GM12878 (cell line): ENCODE results near the gene ICOSLG. TPM values are rescaled to one million over a fixed set of nuclear protein-coding genes. Genes with fewer than 3 reads are reported as not detected.
"Not testable (repeated sequence)": the region's sequence is repeated elsewhere in the genome, so short reads cannot be mapped to it uniquely, and the experiment has no call there.

Experiments
- ATAC-seq: fragments of 200-7000 bp; cut with Tn5 transposase; 3 replicates; pipeline ENCODE4 v1.9.1; 2020; ENCODE audit warnings: mild to moderate bottlenecking, moderate library complexity
- BruUV-seq: library from RNA; stranded (reverse); fragments of 400-500 nt; replicated peaks from 2 replicates; lab custom pipeline; 2021; lab: Mats Ljungman, UMichigan
- CTCF ChIA-PET: fragments of 300-600 bp; sonication (Branson Sonifier 250); formaldehyde crosslinking; extraction: SDS; loops from one replicate; lab custom pipeline; 2021; ENCODE audit warnings: inconsistent platforms; lab: Yijun Ruan, JAX
- POLR2A ChIA-PET: fragments of 350-600 bp; formaldehyde crosslinking; extraction: SDS; loops from one replicate; lab custom pipeline; 2021; ENCODE audit warnings: inconsistent platforms; lab: Charles Lee
- RAD21 ChIA-PET: fragments of 300-600 bp; sonication (Branson Sonifier 250); formaldehyde crosslinking; loops from one replicate; lab custom pipeline; 2023; ENCODE audit warnings: antibody characterized with exemption; ENCODE audit not compliant: unreplicated experiment; lab: Charles Lee
- SMC1A ChIA-PET: fragments of 300-600 bp; sonication (Branson Sonifier 250); formaldehyde crosslinking; loops from one replicate; lab custom pipeline; 2023; ENCODE audit not compliant: unreplicated experiment, uncharacterized antibody; lab: Charles Lee
- DNase-seq: peaks from one replicate; pipeline ENCODE4 v3.0.0-alpha.2; 2011; ENCODE audit warnings: low read depth, low spot score
- FAIRE-seq: peaks from 3 replicates; lab custom pipeline; 2011; peaks lifted over from hg19 to GRCh38; lab: Jason Lieb, UNC
- H2AFZ ChIP-seq: 2 replicates; pipeline ENCODE4 v1.6.0; 2011; ENCODE audit warnings: low read depth, low read length, control low read depth; ENCODE audit not compliant: control insufficient read depth
- H3K27ac ChIP-seq: 2 replicates; pipeline ENCODE4 v1.5.1; 2011; ENCODE audit warnings: control low read depth; ENCODE audit not compliant: control insufficient read depth, insufficient read depth
- H3K27me3 ChIP-seq, 2 experiments: replicated peaks in 1 of 2; 2 replicates each; pipeline versions ENCODE4 v1.6.0 to v1.6.1; 2011; ENCODE audit warnings: low read length in 1 of 2; ENCODE audit not compliant: control insufficient read depth in 2 of 2, insufficient read depth in 2 of 2
- H3K36me3 ChIP-seq, 2 experiments: 2 replicates each; pipeline ENCODE4 v1.5.1; 2011; ENCODE audit warnings: low read length in 1 of 2; ENCODE audit not compliant: control insufficient read depth in 2 of 2, insufficient read depth in 2 of 2
- H3K4me1 ChIP-seq: 2 replicates; pipeline ENCODE4 v1.6.1; 2011; ENCODE audit warnings: mild to moderate bottlenecking, low read length, moderate library complexity, mixed read lengths; ENCODE audit not compliant: control insufficient read depth, insufficient read depth
- H3K4me2 ChIP-seq: 2 replicates; pipeline ENCODE4 v1.6.0; 2011; ENCODE audit warnings: control low read depth; ENCODE audit not compliant: control insufficient read depth, insufficient read depth
- H3K4me3 ChIP-seq: fragments of 200-600 bp; sonication (generic); 2 replicates; pipeline ENCODE4 v1.5.1; 2016
- H3K79me2 ChIP-seq: 2 replicates; pipeline ENCODE4 v1.6.0; 2011; ENCODE audit warnings: low read length; ENCODE audit not compliant: control insufficient read depth, insufficient read depth
- H3K9ac ChIP-seq: 2 replicates; pipeline ENCODE4 v1.8.0; 2011; ENCODE audit warnings: low read length, control low read depth, mixed read lengths; ENCODE audit not compliant: control insufficient read depth, insufficient read depth
- H3K9me3 ChIP-seq: replicated peaks from 3 replicates; pipeline ENCODE4 v1.5.1; 2011; ENCODE audit warnings: mild to moderate bottlenecking, low read length; ENCODE audit not compliant: control insufficient read depth, insufficient read depth
- H4K20me1 ChIP-seq: 2 replicates; pipeline ENCODE4 v1.6.0; 2011; ENCODE audit not compliant: control insufficient read depth, insufficient read depth
- POLR2AphosphoS5 ChIP-seq: IDR thresholded peaks from 2 replicates; pipeline ENCODE4 v1.6.1; 2011; ENCODE audit warnings: mild to moderate bottlenecking, low read length, inconsistent platforms
- POU2F2 ChIP-seq: IDR thresholded peaks from 3 replicates; pipeline ENCODE4 v1.6.1; 2011; ENCODE audit warnings: low read depth, mild to moderate bottlenecking, low read length, borderline replicate concordance
- SMARCA5 ChIP-seq: fragments of 450-650 bp; IDR thresholded peaks from 2 replicates; pipeline ENCODE4 v1.6.1; 2017; ENCODE audit warnings: mild to moderate bottlenecking
- TCF12 ChIP-seq: IDR thresholded peaks from 2 replicates; pipeline ENCODE4 v1.6.1; 2011; ENCODE audit warnings: low read depth, mild to moderate bottlenecking, low read length
- YY1 ChIP-seq: IDR thresholded peaks from 2 replicates; pipeline ENCODE4 v1.6.1; 2011; ENCODE audit warnings: low read depth, mild to moderate bottlenecking, low read length
- WGBS: methylation state at CpG from one replicate; pipeline ENCODE4 v1.1.6; 2016; ENCODE audit warnings: low lambda C conversion rate; ENCODE audit not compliant: insufficient replicate concordance, insufficient coverage; ENCODE audit errors: missing lambda C conversion rate; 5-methylcytosine and 5-hydroxymethylcytosine counted together
- in situ Hi-C: fragments of 300-500 bp; cut with MboI; formaldehyde crosslinking; loops from 9 replicates; pipeline ENCODE4 v1.14.3; 2018; ENCODE audit warnings: mixed read lengths
- intact Hi-C: fragments of 100-400 bp; cut with micrococcal nuclease; formaldehyde crosslinking; loops from one replicate; pipeline ENCODE4 v1.14.2; 2022; ENCODE audit not compliant: unreplicated experiment
- polyA plus RNA-seq, 11 experiments: library from polyadenylated mRNA; depleted of rRNA in 4 of 11; unstranded in 6 of 11; stranded (reverse) in 5 of 11; fragments of >200 nt; fragmentation: Nextera tagmentation in 4 of 11; fragmentation: Illumina TruSeq in 1 of 11; extraction: Ambion mirVana in 4 of 11; extraction: Trizol in 1 of 11; gene quantifications; 1 replicate in 1 of 11; 2 replicates in 10 of 11; pipeline versions ENCODE4 v1.2.1 to v1.2.3, GENCODE V29; 2011 to 2016; ENCODE audit warnings: inconsistent platforms in 2 of 11, missing spikeins in 2 of 11, low read depth in 1 of 11
- total RNA-seq, 4 experiments: library from RNA; depleted of rRNA in 3 of 4; stranded (reverse); fragments of >200 nt in 3 of 4; fragmentation: Illumina TruSeq in 1 of 4; extraction: Trizol in 1 of 4; gene quantifications; 2 replicates each; pipeline versions ENCODE4 v1.2.1 to v1.2.3, GENCODE V29; 2013 to 2021

The ICOSLG gene
- total and polyA plus RNA-seq, 10 of the 15 experiments (the other 5 are each of a cell fraction or from before 2014, with no cell fraction given): 0.84 to 16.4 (median 6.2) TPM

- Histone ChIP-seq H3K79me2 (no peaks in the 10 kb centered on the region), H3K27ac (no peak overlapping the region), H3K4me1 (no peaks in the 10 kb centered on the region), H3K4me3 (no peak overlapping the region), H3K9me3 (no peaks in the 10 kb centered on the region), H3K9ac (no peak overlapping the region), H4K20me1 (no peaks in the 10 kb centered on the region), H2AFZ (no peak overlapping the region), H3K27me3 (no peaks in the 10 kb centered on the region), H3K36me3 (no peaks in the 10 kb centered on the region), H3K4me2 (no peak overlapping the region)
- SMC1A ChIA-PET: no interaction called here
- 74% methylated on average over 15 of the region's 15 CpGs for WGBS
- intact Hi-C loops (no loop called here), in situ Hi-C loops (no loop called here)
- TF ChIP-seq POU2F2: peak; percentile 94; the same call in 2 of the 3 replicates
- TF ChIP-seq YY1: peak; percentile 64; the same call in 1 of the 2 replicates
- TF ChIP-seq TCF12: peak; percentile 31; the same call in 1 of the 2 replicates
- TF ChIP-seq SMARCA5: no peak
- no peak for TF ChIP-seq POLR2AphosphoS5
- BruUV-seq: no TSS peak
- no peak for ATAC-seq
- CTCF ChIA-PET: no interaction called here
- RAD21 ChIA-PET: no interaction called here
- FAIRE-seq: no peak
- no peak for DNase-seq
- POLR2A ChIA-PET: no interaction called here
Observed at GRCh38 chr21:44199448-44199847, 41.3 kb downstream of the ICOSLG start.

GRCh38 chr21:44197156-44197516 is 43.6 kb downstream of the ICOSLG start:
- H3K4me2 ChIP-seq, H3K4me1 ChIP-seq, CTCF ChIA-PET, H3K36me3 ChIP-seq, H3K9ac ChIP-seq, BruUV-seq, H3K4me3 ChIP-seq, RAD21 ChIA-PET, FAIRE-seq, POLR2A ChIA-PET, H4K20me1 ChIP-seq, H3K9me3 ChIP-seq, DNase-seq, in situ Hi-C loops, H2AFZ ChIP-seq, H3K27ac ChIP-seq, ATAC-seq, intact Hi-C loops, H3K79me2 ChIP-seq, SMC1A ChIA-PET, H3K27me3 ChIP-seq: not testable (repeated sequence)
- WGBS: 89% methylated on average over 9 of the region's 21 CpGs
